Stimulated activated CD4-positive, alpha-beta T cell treated with anti-CD3 and anti-CD28 coated beads, Interleukin-15, amount 100 ng/mL, for 1 hour (primary cell): ENCODE data around the gene DHRS9.
"Not testable (repeated sequence)": the region's sequence is repeated elsewhere in the genome, so short reads cannot be mapped to it uniquely, and the experiment has no call there.

Source experiments
- DNase-seq, 2 donors: peaks; one replicate each; pipeline ENCODE4 v3.0.0-alpha.2; 2020; ENCODE audit warnings: low read depth in 1 of 2, low spot score in 1 of 2

Gene DHRS9

DNA sequence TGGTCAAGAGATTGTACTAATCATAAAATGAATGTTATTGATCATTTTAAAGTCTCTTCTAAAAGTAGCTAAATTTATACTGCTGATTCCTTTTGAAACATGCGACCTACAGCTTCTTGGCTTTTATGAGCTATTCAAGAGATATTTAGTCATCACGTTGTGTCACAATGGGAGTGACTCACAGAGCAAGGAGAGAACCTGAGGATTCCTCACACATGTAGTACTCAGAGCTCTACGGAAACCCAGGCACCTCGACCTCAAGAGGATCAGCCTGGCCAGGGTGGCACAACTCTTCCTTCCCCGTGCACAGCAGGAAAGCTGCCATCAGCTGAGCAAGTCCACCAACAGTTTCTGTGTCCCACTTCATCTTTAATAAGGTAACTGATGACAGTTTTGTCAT, at the start of gene DHRS9:
Gene DHRS9, plus strand, starts transcription at position 223 of the 400 bp plus-strand sequence. CDS start 12,019 bp downstream, outside the sequence.
- no peak for DNase-seq

DNA sequence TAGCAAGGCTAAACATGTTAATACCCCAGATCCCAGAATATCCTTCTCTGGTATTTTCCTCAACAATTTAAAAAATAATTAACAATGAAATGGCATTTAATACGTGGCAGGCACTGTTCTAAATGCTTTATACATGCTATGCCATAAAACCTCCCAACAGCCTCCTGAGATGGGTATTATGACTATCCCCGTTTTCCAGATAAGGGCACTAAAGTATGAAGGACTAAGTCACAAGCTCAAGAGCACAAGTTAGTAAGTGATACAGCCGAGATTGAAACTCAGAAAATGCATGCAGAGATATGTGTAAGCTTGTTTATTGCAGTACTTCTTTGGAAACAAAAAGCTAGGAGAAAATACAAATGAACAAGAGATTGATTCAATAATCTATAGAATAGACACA, 46.2 kb upstream of the DHRS9 start:
- DNase-seq: no peak

DNA sequence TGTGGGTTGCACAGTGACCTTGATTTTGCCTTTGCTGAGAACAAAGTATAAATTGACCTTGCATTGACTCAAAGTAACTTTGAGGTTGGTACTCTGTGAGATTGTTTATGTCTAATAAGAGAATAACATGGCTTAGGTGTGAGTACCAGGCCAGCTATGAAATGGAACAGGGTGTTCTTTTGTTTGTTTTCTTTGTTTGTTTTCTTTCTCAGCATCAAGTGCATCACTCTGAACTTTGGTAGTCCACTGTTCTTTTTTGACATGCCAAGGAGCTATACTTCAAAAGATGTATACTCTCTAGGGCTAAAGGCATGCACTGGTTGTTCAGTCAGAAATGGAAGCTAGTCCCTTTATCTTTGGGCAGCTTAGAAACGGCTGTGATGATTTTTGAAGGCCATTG, 43.3 kb upstream of the DHRS9 start:
- no peak for DNase-seq

DNA sequence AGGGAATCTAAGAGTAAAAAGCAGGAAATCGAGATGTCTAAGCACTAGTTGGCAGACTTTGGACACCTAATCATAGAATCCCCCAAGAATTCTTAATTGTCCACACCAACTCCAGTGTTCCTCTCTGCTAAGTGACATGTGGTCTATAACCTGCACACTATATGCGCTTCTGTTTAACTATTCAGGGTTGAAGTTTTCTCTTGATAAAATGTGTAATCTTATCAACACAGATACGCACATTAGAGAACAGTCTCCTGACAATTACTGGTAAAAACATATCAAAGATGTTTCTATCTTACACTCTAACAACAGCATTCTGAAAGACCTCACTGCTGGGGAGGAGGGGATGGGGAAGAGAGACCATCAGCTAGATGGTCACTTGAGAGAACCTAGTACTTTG, 42.1 kb upstream of the DHRS9 start:
- DNase-seq: no peak

DNA sequence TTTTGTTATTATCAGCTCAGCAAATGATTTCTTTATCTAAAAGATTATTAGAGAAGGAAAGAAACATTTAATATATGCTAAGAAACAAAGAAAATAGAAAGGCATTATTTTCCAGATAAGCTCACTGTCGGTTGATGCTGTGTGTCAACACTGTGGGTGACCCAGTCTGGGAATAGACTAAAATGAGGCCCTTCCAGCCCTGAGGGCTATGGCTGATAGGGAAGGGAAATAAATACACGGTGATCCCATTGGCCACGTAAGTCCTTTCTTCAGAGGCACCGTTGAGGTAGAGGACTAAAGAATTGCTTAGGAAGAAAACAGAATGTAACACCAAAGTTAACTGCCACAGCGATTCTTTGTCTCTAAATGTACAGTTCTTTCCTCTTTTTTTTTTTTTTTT, 40.0 kb upstream of the DHRS9 start:
- DNase-seq: no peak

DNA sequence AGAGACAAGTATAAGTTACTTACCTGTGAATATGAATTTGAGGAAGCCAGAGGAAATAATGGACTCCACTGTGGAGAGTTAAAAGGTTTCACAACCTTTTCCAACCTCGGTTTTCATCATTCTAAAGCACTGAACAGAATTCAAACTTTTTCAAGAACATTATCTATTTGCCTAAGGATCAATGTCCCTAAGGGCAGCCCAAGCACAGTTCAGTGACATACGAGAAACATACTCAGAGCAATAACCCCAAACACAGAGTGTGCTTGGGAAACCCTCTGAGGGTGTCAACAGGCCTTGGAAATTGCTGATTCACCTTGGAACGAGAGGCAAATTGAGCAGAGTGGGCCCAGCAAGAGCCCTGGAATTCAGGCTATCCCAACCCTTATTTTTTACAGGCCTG, 38.2 kb upstream of the DHRS9 start, which contains the start of gene ABCB11:
Gene ABCB11, minus strand, starts transcription at position 123 of the 400 bp plus-strand sequence. CDS start 13,199 bp downstream, outside the sequence.
- no peak for DNase-seq

DNA sequence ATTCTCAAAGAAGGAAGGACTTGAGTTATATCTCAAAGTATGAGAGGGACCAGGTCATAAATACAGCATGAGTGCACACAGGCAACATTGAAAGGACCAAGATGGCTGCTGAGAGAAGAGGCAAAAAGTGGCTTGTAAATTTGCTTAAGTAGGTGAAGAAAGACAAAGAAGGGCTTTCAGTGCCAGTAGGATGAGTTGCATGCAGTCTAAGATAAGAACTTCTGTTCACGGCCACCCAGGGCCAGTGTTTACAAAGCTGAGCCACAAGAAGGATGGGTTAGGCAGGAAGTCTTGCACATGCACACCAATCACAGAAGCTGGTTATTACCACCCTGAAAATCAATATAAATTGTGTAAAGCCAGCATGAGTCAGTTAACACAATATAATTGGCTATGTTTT, 35.1 kb upstream of the DHRS9 start:
- DNase-seq: no peak

DNA sequence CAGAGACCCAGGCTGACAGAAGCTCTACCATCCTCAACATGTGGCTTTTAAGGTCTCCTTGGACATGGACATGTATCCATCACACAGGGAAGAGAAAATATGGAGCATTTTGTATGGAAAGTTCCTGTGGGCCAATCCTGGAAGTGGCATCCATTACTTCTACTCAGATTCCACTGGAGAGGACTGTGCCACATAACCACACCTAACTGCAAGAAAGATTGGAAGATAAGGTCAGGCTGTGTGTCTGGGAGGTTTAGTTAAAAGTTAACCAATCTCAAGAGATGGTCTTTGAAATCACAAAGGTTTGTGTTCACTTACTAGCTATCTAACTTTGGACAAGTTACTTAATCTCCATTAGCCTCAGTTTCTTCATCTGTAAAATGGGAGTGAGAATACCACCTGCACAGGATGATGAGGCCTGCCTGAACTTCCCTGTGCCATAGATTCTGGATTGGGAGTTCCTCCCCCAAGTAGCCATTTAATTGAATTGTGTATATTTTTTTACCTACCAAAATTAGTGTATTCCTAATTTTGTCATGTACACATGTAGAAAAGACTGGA, 34.3 kb upstream of the DHRS9 start:
- DNase-seq: no peak

DNA sequence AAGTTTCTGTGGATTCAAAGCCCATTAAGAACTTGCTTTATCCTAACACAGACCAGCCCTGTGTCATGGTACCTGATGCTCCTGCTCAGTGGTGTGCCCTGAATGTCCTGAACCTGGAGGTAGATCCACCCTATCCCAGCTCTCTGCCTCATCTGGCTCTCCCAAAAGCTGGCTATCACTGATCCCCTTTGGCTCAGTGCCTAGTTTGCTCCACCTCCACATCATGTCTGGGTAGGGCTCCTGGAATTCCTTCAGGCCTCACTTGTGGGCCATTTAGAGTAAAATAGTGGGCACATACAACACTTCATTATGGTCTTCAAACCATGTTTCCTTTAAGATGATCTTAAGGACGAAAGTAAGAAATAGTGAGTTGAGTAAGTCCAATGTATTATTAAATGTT, 33.5 kb upstream of the DHRS9 start:
- DNase-seq: no peak

DNA sequence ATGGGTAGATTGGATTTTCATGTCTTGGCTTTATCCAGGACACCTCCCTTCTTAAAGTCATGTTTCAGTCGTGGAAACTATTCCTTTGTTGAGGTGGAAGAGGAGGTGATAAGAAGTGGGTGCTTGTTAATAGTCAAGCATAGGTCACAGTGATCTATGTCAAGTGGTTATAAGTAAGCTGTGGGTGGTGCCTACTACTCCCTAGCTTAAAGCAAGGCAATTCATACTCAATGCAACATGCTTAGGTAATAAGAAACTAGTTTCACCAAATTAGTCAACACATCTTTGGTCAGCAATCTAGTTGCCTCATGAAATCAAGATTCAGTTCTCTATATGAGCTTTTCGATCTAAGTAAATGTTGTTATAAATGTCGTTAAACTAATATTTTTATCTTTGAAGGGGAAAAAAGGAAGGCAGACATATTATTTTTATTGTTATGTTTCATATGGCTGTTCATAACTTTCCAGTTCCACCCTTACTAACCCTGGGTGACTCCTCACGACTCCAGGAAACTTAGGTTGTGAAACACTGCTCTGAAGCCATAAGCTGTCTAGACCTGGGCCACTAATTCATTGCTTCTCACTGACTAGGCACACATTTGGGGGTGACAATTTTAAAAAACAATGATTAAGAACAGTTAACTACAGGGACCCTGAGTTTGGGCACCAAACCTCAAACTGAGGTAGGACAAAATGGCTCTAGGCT, 32.5 kb upstream of the DHRS9 start:
- DNase-seq: no peak

DNA sequence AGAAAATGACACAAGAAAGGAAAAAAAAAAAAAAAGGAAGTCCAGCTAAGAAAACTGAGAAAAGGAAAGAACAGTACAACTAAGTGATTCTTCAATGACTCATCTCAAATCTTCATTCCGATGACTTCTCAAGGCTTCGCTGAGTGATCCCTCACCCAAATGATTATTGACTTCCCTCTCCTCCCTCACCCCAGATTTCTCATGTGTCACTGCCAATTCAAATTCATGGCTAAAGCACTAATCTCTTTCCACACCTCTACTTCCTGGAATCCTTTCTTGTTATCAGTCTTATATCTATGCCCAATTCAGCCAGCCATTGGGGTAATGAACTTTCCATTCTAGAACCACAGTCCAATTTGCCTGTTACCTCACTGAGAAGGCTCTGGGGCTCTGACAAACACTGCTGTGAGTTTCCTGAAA, 31.0 kb upstream of the DHRS9 start:
- no peak for DNase-seq

DNA sequence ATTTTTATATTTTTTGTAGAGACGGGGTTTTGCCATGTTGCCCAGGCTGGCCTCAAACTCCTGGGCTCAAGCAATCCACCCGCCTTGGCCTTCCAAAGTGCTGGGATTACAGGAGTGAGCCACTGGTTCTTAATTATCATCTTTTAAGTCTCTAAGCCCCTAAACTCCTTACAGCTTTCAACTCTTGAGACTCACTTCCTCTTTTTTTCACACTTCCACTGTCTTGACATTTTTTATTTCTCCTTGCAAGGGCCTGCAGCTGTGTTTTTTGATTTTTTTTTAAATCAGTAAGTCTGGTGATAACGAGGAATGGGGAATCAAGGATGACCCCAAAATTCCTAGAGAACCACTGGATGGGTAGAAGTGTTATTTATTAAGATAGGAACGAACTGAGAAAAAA, 29.7 kb upstream of the DHRS9 start:
- no peak for DNase-seq

DNA sequence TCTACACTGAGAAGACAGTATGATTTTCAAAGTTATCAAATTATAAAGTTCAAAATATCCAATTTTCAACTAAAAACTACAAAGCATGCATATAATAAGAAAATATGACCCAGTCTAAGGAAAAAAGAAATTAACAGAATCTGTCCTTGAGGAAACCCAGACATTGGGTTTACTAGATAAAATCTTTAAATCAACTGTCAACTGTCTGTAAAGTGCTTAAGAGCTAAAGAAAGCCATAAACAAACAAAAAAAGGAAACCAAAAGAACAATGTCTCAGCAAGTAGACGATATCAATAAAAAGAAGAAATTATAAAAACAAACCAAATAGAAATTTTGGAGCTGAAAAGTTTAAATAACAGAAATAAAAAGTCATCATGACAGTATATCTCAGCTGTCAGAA, 27.8 kb upstream of the DHRS9 start:
- no peak for DNase-seq

DNA sequence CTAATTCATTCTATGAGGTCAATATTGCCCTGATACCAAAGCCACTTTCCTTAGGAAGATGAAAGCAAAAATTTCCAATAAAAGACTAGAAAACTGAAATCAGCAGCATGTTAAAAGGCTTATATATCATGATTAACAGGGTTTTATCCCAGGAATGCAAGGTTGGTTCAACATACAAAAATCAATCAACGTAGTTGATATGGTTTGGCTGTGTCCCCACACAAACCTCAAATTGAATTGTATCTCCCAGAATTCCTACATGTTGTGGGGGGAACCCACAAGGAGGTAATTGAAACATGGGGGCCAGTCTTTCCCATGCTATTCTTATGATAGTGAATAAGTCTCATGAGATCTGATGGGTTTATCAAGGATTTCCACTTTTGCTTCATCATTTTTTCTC, 26.5 kb upstream of the DHRS9 start:
- no peak for DNase-seq

DNA sequence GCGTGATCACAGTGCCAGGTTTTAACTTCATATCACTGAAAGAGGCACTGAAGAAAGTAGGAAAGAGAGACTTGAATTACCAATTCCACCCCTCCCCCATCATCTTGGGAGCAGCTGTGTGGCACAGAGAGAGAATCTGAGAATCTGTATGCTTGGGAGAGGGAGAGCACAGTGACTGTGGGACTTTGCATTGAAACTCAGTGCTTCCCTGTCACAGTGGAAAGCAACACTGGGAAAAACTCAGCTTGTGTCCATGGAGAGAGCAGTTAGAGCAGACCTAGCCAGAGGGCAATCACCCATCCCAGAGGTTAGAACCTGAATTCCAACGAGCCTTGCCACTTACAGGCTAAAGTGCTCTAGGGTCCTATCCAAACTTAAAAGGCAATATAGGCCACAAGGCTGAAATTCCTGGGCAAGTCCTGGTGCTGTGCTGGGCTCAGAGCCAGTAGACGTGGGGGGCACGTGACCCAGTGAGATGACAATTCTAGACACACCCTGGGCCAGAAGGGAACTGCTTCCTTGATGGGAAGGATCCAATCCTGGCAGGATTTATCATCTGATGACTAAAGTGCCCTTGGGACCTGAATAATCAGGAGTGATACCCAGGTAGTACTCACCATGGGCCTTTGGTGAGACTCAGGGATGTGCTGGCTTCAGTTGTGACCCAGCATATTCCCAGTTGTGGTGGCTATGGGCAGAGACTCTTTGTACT, 22.8 kb upstream of the DHRS9 start:
- no peak for DNase-seq

DNA sequence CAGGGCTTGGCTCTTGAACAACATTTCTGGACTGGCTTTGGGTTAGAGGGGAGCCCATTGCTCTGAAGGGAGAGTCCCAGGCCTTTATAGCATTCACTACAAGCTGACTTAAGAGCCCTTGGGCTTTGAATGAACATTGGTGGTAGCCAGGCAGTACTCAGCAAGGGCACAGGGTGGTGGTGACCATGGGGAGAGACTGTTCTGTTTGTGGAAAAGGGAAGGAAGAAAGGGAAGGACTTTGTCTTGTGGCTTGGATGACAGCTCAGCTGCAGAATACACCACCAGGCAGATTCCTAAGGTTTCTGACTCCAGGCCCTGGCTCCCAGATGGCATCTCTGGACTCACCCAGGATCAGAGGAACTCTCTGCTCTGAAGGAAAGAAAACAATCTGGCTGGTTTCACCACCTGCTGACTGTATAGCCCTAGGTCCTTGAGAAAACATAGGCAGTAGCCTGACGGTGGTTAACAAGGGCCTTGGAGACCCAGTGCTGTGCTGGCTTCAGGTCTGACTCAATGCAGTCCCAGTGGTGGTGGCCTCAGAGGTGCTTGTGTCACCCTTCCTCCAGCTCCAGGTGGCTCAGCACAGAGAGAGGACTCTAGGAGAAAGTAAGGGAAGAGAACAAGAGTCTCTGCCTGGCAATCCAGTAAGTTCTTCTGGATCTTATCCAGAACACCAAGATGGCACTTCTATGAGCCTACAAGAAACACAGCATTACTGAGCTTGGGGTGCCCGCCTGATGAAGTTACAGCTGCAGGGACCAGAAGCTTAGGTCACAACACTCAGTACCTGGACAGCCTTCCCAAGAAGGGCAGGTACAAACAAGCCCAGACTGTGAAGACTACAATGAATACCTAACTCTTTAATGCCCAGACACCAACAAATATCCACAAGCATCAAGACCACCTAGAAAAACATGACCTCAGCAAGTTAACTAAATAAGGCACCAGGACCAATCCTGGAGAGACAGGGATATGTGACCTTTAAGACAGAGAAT, 21.8 kb upstream of the DHRS9 start:
- no peak for DNase-seq

DNA sequence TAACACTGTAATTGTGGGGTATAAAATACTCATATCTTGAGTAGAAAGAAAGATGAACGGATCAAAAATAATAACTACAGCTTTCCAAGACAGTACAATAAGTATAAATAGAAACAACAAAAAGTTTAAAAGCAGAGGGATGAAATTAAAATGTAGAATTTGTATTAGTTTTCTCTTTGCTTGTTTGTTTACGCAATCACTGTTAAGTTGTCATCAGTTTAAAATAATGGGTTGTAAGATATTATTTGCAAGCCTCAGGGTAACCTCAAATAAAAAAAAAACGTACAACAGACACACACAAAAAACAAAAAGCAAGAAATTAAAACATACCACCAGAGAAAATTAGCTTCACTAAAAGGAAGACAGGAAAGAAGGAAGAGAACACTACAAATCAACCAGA, 20.2 kb upstream of the DHRS9 start:
- no peak for DNase-seq

DNA sequence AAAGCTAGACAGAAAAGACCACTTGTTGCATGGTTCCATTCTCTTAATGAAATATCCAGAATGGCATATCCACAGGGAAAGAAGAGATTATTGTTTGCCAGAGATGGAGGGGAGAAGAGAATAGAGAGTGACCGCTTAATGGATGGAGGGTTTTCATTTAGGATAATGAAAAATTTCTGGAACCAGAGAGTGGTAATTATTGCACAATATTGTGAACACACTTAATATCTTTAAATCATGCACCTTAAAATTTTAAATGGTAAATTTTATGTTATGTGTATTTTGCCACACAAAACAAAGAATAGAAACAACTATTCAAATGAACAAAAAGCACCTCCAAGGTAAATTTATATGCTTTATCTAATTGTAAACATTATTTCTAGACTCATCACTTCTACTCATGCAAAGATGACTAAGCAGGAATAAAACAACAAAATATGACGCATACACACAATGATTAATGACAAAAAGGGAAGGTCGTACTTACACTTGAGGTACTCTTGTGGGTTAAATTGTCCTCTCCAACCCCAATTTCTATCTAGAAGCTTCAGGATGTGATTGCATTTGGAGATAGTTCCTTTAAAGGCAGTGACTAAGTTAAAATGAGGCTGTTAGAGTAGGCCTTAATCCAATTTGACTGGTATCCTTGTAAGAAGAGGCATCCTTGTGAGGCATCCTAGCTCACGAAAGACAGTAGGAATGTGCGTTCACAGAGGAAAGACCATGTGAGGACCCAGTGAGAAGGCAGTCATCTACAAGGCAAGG, 18.7 kb upstream of the DHRS9 start:
- DNase-seq: no peak

DNA sequence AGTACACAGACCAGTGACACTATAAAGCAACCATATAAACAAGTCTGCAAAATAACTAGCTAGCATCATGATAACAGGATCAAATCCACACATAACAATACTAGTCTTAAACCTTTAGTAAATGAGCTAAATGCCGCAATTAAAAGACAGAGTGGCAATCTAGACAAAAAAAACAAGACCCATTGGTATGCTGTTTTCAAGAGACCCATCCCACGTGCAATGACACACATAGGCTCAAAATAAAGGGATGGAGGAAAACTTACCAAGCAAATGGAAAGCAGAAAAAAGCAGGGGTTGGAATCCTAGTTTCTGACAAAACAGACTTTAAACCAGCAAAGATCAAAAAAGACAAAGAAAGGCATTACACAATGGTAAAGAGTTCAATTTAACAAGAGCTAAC, 14.8 kb upstream of the DHRS9 start:
- not testable (repeated sequence) for DNase-seq

DNA sequence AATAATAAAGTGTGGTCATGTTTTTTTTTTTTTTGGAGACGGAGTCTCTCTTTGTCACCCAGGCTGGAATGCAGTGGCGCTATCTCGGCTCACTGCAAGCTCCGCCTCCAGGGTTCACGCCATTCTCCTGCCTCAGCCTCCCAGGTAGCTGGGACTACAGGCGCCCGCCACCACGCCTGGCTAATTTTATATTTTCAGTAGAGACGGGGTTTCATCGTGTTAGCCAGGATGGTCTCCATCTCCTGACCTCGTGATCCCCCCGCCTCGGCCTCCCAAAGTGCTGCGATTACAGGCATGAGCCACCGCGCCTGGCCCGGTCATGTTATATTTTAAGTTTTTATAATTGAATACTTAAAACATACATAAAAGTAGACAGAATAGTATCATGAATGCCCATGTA, 5.2 kb upstream of the DHRS9 start:
- not testable (repeated sequence) for DNase-seq
